SHP77 treated with DMSO at 0.1 percent for 48 hours (cell line): ENCODE results near the gene SCN1A.
"Not testable (repeated sequence)": the region's sequence is repeated elsewhere in the genome, so short reads cannot be mapped to it uniquely, and the experiment has no call there.

ENCODE experiments used
- DNase-seq: peaks from one replicate; lab custom pipeline; 2025; lab: John Stamatoyannopoulos, UW

Gene SCN1A

GRCh38 chr2:166127217-166128155 lies at the start of gene SCN1A:
Gene SCN1A, minus strand, starts transcription at chr2:166128020. Its CDS starts 54,399 bp downstream, at chr2:166073621.
- DNase-seq, result no peak

- no peak for DNase-seq
Measured at GRCh38 chr2:166173263-166173662, 45.4 kb upstream of the SCN1A start.

GRCh38 chr2:166171216-166171615 lies 43.4 kb upstream of the SCN1A start:
- DNase-seq, result no peak

- DNase-seq, result no peak
Measured at GRCh38 chr2:166170356-166170755, 42.5 kb upstream of the SCN1A start.

GRCh38 chr2:166167449-166167848 lies 39.6 kb upstream of the SCN1A start:
- DNase-seq, result no peak

- DNase-seq, result no peak
Measured at GRCh38 chr2:166163775-166164174, 36.0 kb upstream of the SCN1A start.

GRCh38 chr2:166158546-166158945 lies 30.7 kb upstream of the SCN1A start:
- no peak for DNase-seq

GRCh38 chr2:166157578-166157977 lies 29.8 kb upstream of the SCN1A start:
- no peak for DNase-seq

GRCh38 chr2:166156985-166157490 lies 29.2 kb upstream of the SCN1A start:
- DNase-seq, result no peak

GRCh38 chr2:166155589-166155988 lies 27.8 kb upstream of the SCN1A start:
- no peak for DNase-seq

- no peak for DNase-seq
Measured at GRCh38 chr2:166154685-166155338, 27.0 kb upstream of the SCN1A start.

GRCh38 chr2:166152064-166152463 lies 24.2 kb upstream of the SCN1A start:
- no peak for DNase-seq

- no peak for DNase-seq
Measured at GRCh38 chr2:166148500-166149400, 20.9 kb upstream of the SCN1A start.

- DNase-seq, result no peak
Measured at GRCh38 chr2:166147883-166148282, 20.1 kb upstream of the SCN1A start.

GRCh38 chr2:166144071-166144470 lies 16.3 kb upstream of the SCN1A start:
- DNase-seq, result no peak

- no peak for DNase-seq
Measured at GRCh38 chr2:166140932-166141331, 13.1 kb upstream of the SCN1A start.

GRCh38 chr2:166140475-166140874 lies 12.7 kb upstream of the SCN1A start:
- DNase-seq, result no peak

GRCh38 chr2:166139479-166139878 lies 11.7 kb upstream of the SCN1A start:
- DNase-seq, result not testable (repeated sequence)

- no peak for DNase-seq
Measured at GRCh38 chr2:166138667-166139066, 10.8 kb upstream of the SCN1A start.

GRCh38 chr2:166138144-166138543 lies 10.3 kb upstream of the SCN1A start:
- DNase-seq, result no peak

- no peak for DNase-seq
Measured at GRCh38 chr2:166137331-166137730, 9.5 kb upstream of the SCN1A start.

- no peak for DNase-seq
Measured at GRCh38 chr2:166135849-166136258, 8.0 kb upstream of the SCN1A start.
